ENCODE measurements around the gene SIPA1L2. TPM values are rescaled to one million over a fixed set of nuclear protein-coding genes. Genes with fewer than 3 reads are reported as not detected.

SIPA1L2 gene
- total RNA-seq, 3 donors from 2014 or later = 5.3 to 13.8 (median 6.7) TPM

GRCh38 chr1:232630894-232631195, 912 bp upstream of the SIPA1L2 start:
- Mint-ChIP-seq H3K27me3 (ENCODE audit: low read depth) (peaks cover 26% of the 10 kb centered on the region), H3K36me3 (ENCODE audit: insufficient read depth) (no peaks in the 10 kb centered on the region), H3K4me3 (peak overlapping the region; percentile 83), H3K9me3 (no peaks in the 10 kb centered on the region), H3K4me1 (ENCODE audit: low read depth) (peaks cover 28% of the 10 kb centered on the region)
- ATAC-seq = no peak
- DNase-seq = no peak

GRCh38 chr1:232629250-232630046, 485 bp downstream of the SIPA1L2 start:
- H3K27me3 Mint-ChIP-seq (ENCODE audit: low read depth) = peaks cover 22% of the 10 kb centered on the region
- no peaks in the 10 kb centered on the region for H3K36me3 Mint-ChIP-seq (ENCODE audit: insufficient read depth)
- H3K4me3 Mint-ChIP-seq = peak overlapping the region; percentile 93
- ATAC-seq (peak; percentile 59 to 60), DNase-seq (no peak)
- H3K4me1 Mint-ChIP-seq (ENCODE audit: low read depth) = peaks cover 34% of the 10 kb centered on the region
- H3K9me3 Mint-ChIP-seq = no peaks in the 10 kb centered on the region

- no peaks in the 10 kb centered on the region for H3K9me3 Mint-ChIP-seq
- ATAC-seq (no peak), DNase-seq (no peak)
- H3K27me3 Mint-ChIP-seq (ENCODE audit: low read depth) = peaks cover 21% of the 10 kb centered on the region
- H3K4me3 Mint-ChIP-seq = peak overlapping the region; percentile 93
- H3K36me3 Mint-ChIP-seq (ENCODE audit: insufficient read depth) = no peaks in the 10 kb centered on the region
- H3K4me1 Mint-ChIP-seq (ENCODE audit: low read depth) = peaks cover 34% of the 10 kb centered on the region
Measured at GRCh38 chr1:232628335-232629249, 1.3 kb downstream of the SIPA1L2 start.

GRCh38 chr1:232627645-232628334, 2.1 kb downstream of the SIPA1L2 start:
- peak overlapping the region; percentile 93 for H3K4me3 Mint-ChIP-seq
- no peaks in the 10 kb centered on the region for H3K36me3 Mint-ChIP-seq (ENCODE audit: insufficient read depth)
- ATAC-seq (no peak), DNase-seq (no peak)
- H3K4me1 Mint-ChIP-seq (ENCODE audit: low read depth) = peaks cover 34% of the 10 kb centered on the region
- H3K27me3 Mint-ChIP-seq (ENCODE audit: low read depth) = peaks cover 18% of the 10 kb centered on the region
- no peaks in the 10 kb centered on the region for H3K9me3 Mint-ChIP-seq

GRCh38 chr1:232627171-232627570, 2.8 kb downstream of the SIPA1L2 start:
- no peaks in the 10 kb centered on the region for H3K36me3 Mint-ChIP-seq (ENCODE audit: insufficient read depth)
- ATAC-seq (no peak), DNase-seq (no peak)
- H3K4me3 Mint-ChIP-seq = peak overlapping the region; percentile 93
- H3K27me3 Mint-ChIP-seq (ENCODE audit: low read depth) = peaks cover 14% of the 10 kb centered on the region
- no peaks in the 10 kb centered on the region for H3K9me3 Mint-ChIP-seq
- H3K4me1 Mint-ChIP-seq (ENCODE audit: low read depth) = peaks cover 34% of the 10 kb centered on the region

GRCh38 chr1:232626452-232626851, 3.5 kb downstream of the SIPA1L2 start:
- no peaks in the 10 kb centered on the region for H3K36me3 Mint-ChIP-seq (ENCODE audit: insufficient read depth)
- peaks cover 34% of the 10 kb centered on the region for H3K4me1 Mint-ChIP-seq (ENCODE audit: low read depth)
- H3K4me3 Mint-ChIP-seq = no peak overlapping the region
- no peaks in the 10 kb centered on the region for H3K9me3 Mint-ChIP-seq
- no peak for ATAC-seq
- no peak for DNase-seq
- peaks cover 12% of the 10 kb centered on the region for H3K27me3 Mint-ChIP-seq (ENCODE audit: low read depth)

- Mint-ChIP-seq H3K9me3 (no peaks in the 10 kb centered on the region), H3K27me3 (ENCODE audit: low read depth) (peaks cover 12% of the 10 kb centered on the region), H3K4me1 (ENCODE audit: low read depth) (peaks cover 28% of the 10 kb centered on the region), H3K36me3 (ENCODE audit: insufficient read depth) (no peaks in the 10 kb centered on the region), H3K4me3 (no peak overlapping the region)
- DNase-seq (no peak), ATAC-seq (no peak)
Measured at GRCh38 chr1:232625319-232625868, 4.5 kb downstream of the SIPA1L2 start.

- peaks cover 28% of the 10 kb centered on the region for H3K4me1 Mint-ChIP-seq (ENCODE audit: low read depth)
- no peaks in the 10 kb centered on the region for H3K36me3 Mint-ChIP-seq (ENCODE audit: insufficient read depth)
- H3K4me3 Mint-ChIP-seq = no peak overlapping the region
- DNase-seq (no peak), ATAC-seq (no peak)
- no peaks in the 10 kb centered on the region for H3K9me3 Mint-ChIP-seq
- H3K27me3 Mint-ChIP-seq (ENCODE audit: low read depth) = peaks cover 12% of the 10 kb centered on the region
Measured at GRCh38 chr1:232624546-232625281, 5.2 kb downstream of the SIPA1L2 start.

GRCh38 chr1:232622981-232623380, 7.0 kb downstream of the SIPA1L2 start:
- ATAC-seq = no peak
- H3K9me3 Mint-ChIP-seq = no peaks in the 10 kb centered on the region
- DNase-seq = no peak
- no peak overlapping the region for H3K4me3 Mint-ChIP-seq
- no peaks in the 10 kb centered on the region for H3K27me3 Mint-ChIP-seq (ENCODE audit: low read depth)
- H3K36me3 Mint-ChIP-seq (ENCODE audit: insufficient read depth) = no peaks in the 10 kb centered on the region
- peaks cover 14% of the 10 kb centered on the region for H3K4me1 Mint-ChIP-seq (ENCODE audit: low read depth)

GRCh38 chr1:232622378-232622777, 7.6 kb downstream of the SIPA1L2 start:
- Mint-ChIP-seq H3K4me1 (ENCODE audit: low read depth) (peaks cover 8% of the 10 kb centered on the region), H3K4me3 (no peak overlapping the region), H3K36me3 (ENCODE audit: insufficient read depth) (no peaks in the 10 kb centered on the region), H3K27me3 (ENCODE audit: low read depth) (no peaks in the 10 kb centered on the region), H3K9me3 (no peaks in the 10 kb centered on the region)
- DNase-seq = no peak
- no peak for ATAC-seq

- Mint-ChIP-seq H3K4me1 (ENCODE audit: low read depth) (peaks cover 7% of the 10 kb centered on the region), H3K27me3 (ENCODE audit: low read depth) (no peaks in the 10 kb centered on the region), H3K36me3 (ENCODE audit: insufficient read depth) (no peaks in the 10 kb centered on the region), H3K4me3 (no peak overlapping the region), H3K9me3 (no peaks in the 10 kb centered on the region)
- DNase-seq (no peak), ATAC-seq (no peak)
Measured at GRCh38 chr1:232621050-232621449, 8.9 kb downstream of the SIPA1L2 start.

- ATAC-seq (no peak), DNase-seq (no peak)
- no peaks in the 10 kb centered on the region for H3K27me3 Mint-ChIP-seq (ENCODE audit: low read depth)
- H3K36me3 Mint-ChIP-seq (ENCODE audit: insufficient read depth) = no peaks in the 10 kb centered on the region
- no peak overlapping the region for H3K4me3 Mint-ChIP-seq
- H3K4me1 Mint-ChIP-seq (ENCODE audit: low read depth) = peaks cover 7% of the 10 kb centered on the region
- no peaks in the 10 kb centered on the region for H3K9me3 Mint-ChIP-seq
Measured at GRCh38 chr1:232620356-232620969, 9.5 kb downstream of the SIPA1L2 start.

- Mint-ChIP-seq H3K4me1 (ENCODE audit: low read depth) (peaks cover 9% of the 10 kb centered on the region), H3K9me3 (no peaks in the 10 kb centered on the region), H3K27me3 (ENCODE audit: low read depth) (peaks cover 2% of the 10 kb centered on the region), H3K36me3 (ENCODE audit: insufficient read depth) (no peaks in the 10 kb centered on the region), H3K4me3 (no peak overlapping the region)
- DNase-seq (no peak), ATAC-seq (no peak)
Measured at GRCh38 chr1:232617237-232617636, 12.7 kb downstream of the SIPA1L2 start.
